ENCODE data around the gene LYPD5. TPM values are rescaled to one million over a fixed set of nuclear protein-coding genes. Genes with fewer than 3 reads are reported as not detected.

Gene LYPD5
- total and polyA plus RNA-seq, 2 of the 8 experiments (the other 6 are each of a cell fraction or from before 2014, with no cell fraction given) = 0.74 to 4.3 TPM

- TF ChIP-seq SIRT6 (IDR thresholded peaks at IDR 0.05; ENCODE audit: low read length) = no peak
- no peak for TF ChIP-seq KDM4A (IDR thresholded peaks at IDR 0.05; ENCODE audit: low read depth, low read length, severe bottlenecking)
Observed at GRCh38 chr19:43812688-43813087, 10.4 kb upstream of the LYPD5 start (continued).
